OCI-LY1 (cell line): Measurements from ENCODE around the gene GOLGA3.
"Not testable (repeated sequence)": the region's sequence is repeated elsewhere in the genome, so short reads cannot be mapped to it uniquely, and the experiment has no call there.

Experiments used
- H2AFZ ChIP-seq: fragments of 200-600 bp; sonication (generic), shearing (Covaris generic); 2 replicates; pipeline ENCODE4 v1.6.0; 2014; ENCODE audit warnings: antibody characterized with exemption, mild to moderate bottlenecking, low read length
- H3F3A ChIP-seq: fragments of 200-600 bp; sonication (generic), shearing (Covaris generic); 2 replicates; pipeline ENCODE4 v1.6.0; 2014; ENCODE audit warnings: mild to moderate bottlenecking, antibody characterized with exemption, low read length, moderate library complexity; ENCODE audit not compliant: insufficient read depth
- H3K27ac ChIP-seq: fragments of 200-600 bp; sonication (generic); 2 replicates; pipeline ENCODE4 v1.5.1; 2014; ENCODE audit warnings: low read length, mixed run types, mild to moderate bottlenecking, low read depth; ENCODE audit not compliant: poor library complexity, severe bottlenecking
- H3K27me3 ChIP-seq: fragments of 200-600 bp; sonication (generic); 2 replicates; pipeline ENCODE4 v1.6.0; 2014; ENCODE audit warnings: antibody characterized with exemption, mild to moderate bottlenecking, low read length, moderate library complexity; ENCODE audit not compliant: insufficient read depth
- H3K36me3 ChIP-seq: fragments of 200-600 bp; sonication (generic); 2 replicates; pipeline ENCODE4 v1.6.1; 2014; ENCODE audit warnings: mild to moderate bottlenecking, antibody characterized with exemption, low read length, moderate library complexity, mixed read lengths; ENCODE audit not compliant: insufficient read depth
- H3K4me1 ChIP-seq: fragments of 200-600 bp; sonication (generic); 2 replicates; pipeline ENCODE4 v1.5.1; 2014; ENCODE audit warnings: mild to moderate bottlenecking, low read length, moderate library complexity; ENCODE audit not compliant: insufficient read depth, severe bottlenecking
- H3K4me2 ChIP-seq: fragments of 200-600 bp; sonication (generic), shearing (Covaris generic); 2 replicates; pipeline ENCODE4 v1.6.1; 2014; ENCODE audit warnings: low read length
- H3K4me3 ChIP-seq: fragments of 200-600 bp; sonication (generic); 2 replicates; pipeline ENCODE4 v1.5.1; 2014; ENCODE audit warnings: low read length, low read depth, mild to moderate bottlenecking, mixed read lengths; ENCODE audit not compliant: poor library complexity, severe bottlenecking
- H3K79me2 ChIP-seq: fragments of 200-600 bp; shearing (Covaris generic); 2 replicates; pipeline ENCODE4 v1.6.1; 2016; ENCODE audit warnings: mixed run types, low read length, mixed read lengths; ENCODE audit not compliant: insufficient read depth
- H3K9ac ChIP-seq: fragments of 200-600 bp; sonication (generic), shearing (Covaris generic); 2 replicates; pipeline ENCODE4 v1.6.1; 2014; ENCODE audit warnings: mild to moderate bottlenecking, low read length, mixed read lengths
- H3K9me2 ChIP-seq: fragments of 200-600 bp; sonication (generic), shearing (Covaris generic); 2 replicates; pipeline ENCODE4 v1.6.1; 2014; ENCODE audit warnings: low read depth, mild to moderate bottlenecking, low read length, mixed read lengths
- H3K9me3 ChIP-seq: fragments of 200-600 bp; shearing (Covaris generic); 2 replicates; pipeline ENCODE4 v1.6.1; 2014; ENCODE audit warnings: low read length, mixed read lengths
- H4K20me1 ChIP-seq: fragments of 200-600 bp; sonication (generic), shearing (Covaris generic); 2 replicates; pipeline ENCODE4 v1.6.0; 2016; ENCODE audit warnings: mild to moderate bottlenecking, low read length; ENCODE audit not compliant: insufficient read depth
- CTCF ChIP-seq: fragments of 200-600 bp; sonication (generic), shearing (Covaris generic); IDR thresholded peaks from 2 replicates; pipeline ENCODE4 v1.5.1; 2017; ENCODE audit warnings: mild to moderate bottlenecking, antibody characterized with exemption, low read length, moderate library complexity, mixed read lengths
- EZH2 ChIP-seq: fragments of 200-600 bp; sonication (generic), shearing (Covaris generic); IDR thresholded peaks from 2 replicates; pipeline ENCODE4 v1.8.0; 2017; ENCODE audit warnings: borderline replicate concordance, mixed run types, mild to moderate bottlenecking, antibody characterized with exemption, low read length, moderate library complexity, mixed read lengths

GOLGA3 gene

GRCh38 chr12:132761921-132762583 is 66.6 kb downstream of the GOLGA3 start:
- Histone ChIP-seq H2AFZ (no peak overlapping the region), H3K27me3 (no peaks in the 10 kb centered on the region), H3K4me3 (peak overlapping the region; percentile 66), H3K27ac (peak overlapping the region; percentile 83), H3K4me2 (peak overlapping the region; percentile 54), H3K4me1 (peaks cover 35% of the 10 kb centered on the region), H3K9me2 (no peaks in the 10 kb centered on the region), H3K9me3 (no peaks in the 10 kb centered on the region), H3K9ac (peak overlapping the region; percentile 79), H4K20me1 (no peaks in the 10 kb centered on the region), H3K79me2 (peaks cover 47% of the 10 kb centered on the region), H3K36me3 (peaks cover 30% of the 10 kb centered on the region), H3F3A (no peaks in the 10 kb centered on the region)
- no peak for TF ChIP-seq EZH2

DNA sequence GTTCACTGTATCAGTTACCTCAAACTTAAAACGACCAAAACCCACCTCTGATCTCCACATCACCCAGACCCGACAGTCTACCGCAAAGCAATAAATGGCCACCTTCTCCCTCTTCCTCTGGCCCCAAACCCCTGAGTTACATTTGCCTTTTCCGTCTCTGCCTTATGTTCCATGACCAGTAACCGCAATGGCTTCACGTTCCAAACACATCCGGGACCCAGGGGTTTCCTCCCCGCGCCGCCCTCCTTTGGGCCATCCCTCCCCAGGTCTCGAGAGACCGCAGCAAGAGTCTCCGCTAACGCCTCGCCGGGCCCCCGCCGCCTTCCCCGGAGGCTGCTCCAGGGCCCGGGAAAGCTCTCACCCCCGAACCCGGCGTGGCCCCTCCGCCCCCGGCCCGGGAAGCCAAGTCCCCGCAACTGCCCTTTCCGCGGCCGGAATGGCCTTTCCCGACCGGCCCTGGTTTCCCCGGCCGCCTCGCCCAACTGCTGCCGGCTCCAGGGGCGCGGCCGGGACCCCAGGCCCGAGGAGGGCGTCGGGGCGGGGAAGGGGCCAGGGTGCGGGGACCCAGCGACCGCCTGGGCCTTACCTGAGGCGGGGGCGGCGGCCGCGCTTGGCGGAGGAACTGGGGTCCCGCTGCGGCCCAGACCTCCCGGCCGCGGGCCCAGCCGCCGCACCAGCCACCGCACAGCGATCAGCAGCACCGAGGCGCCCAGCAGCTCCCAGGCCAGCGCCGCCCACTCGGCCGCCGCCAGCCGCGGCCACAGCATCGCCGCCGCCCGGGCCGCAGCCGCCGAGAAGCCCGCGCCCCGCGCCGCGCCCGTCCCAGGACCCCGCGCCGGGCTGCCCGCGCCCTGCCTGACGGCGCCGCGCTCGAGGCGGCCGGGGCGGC is 67.4 kb downstream of the GOLGA3 start, which contains the start of gene ANKLE2:
Gene ANKLE2 (minus strand): TSS at position 801 of the 889 bp plus-strand sequence. CDS start 34 bp downstream, at position 767.
- Histone ChIP-seq H3K36me3 (peaks cover 38% of the 10 kb centered on the region), H3K4me1 (peaks cover 28% of the 10 kb centered on the region), H3K9me2 (no peaks in the 10 kb centered on the region), H4K20me1 (no peaks in the 10 kb centered on the region), H3K27ac (peak within 1 kb of the TSS; percentile 83), H3K79me2 (peaks cover 54% of the 10 kb centered on the region), H2AFZ (no peak within 1 kb of the TSS), H3K4me3 (peak within 1 kb of the TSS; percentile 88), H3K27me3 (no peaks in the 10 kb centered on the region), H3F3A (no peaks in the 10 kb centered on the region), H3K4me2 (peak within 1 kb of the TSS; percentile 86), H3K9ac (peak within 1 kb of the TSS; percentile 93), H3K9me3 (no peaks in the 10 kb centered on the region)
- no peak for TF ChIP-seq EZH2
- no peak for TF ChIP-seq CTCF

DNA sequence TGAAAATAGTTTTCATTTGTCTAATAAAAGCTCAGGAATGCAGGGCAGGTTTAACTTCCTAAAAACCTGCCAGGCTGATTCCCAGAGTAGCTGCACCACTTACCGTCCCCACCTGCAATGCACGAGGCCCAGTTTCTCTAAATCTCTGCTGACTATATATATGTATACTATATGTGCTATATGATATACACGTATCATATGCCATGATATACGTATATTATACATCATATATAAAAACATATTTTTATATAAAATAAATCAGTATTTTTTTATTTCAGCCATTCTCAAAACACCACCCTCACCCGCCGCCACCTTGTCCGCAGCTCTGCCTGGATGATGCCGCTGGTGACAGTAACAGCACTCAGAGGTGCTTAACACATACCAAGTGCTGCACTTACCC is 69.3 kb downstream of the GOLGA3 start:
- Histone ChIP-seq H3K9me3 (no peaks in the 10 kb centered on the region), H3K27me3 (no peaks in the 10 kb centered on the region), H3K36me3 (peaks cover 51% of the 10 kb centered on the region), H4K20me1 (no peaks in the 10 kb centered on the region), H3K79me2 (peaks cover 62% of the 10 kb centered on the region), H3F3A (no peaks in the 10 kb centered on the region), H3K27ac (no peak overlapping the region), H3K4me1 (peaks cover 21% of the 10 kb centered on the region), H2AFZ (no peak overlapping the region), H3K9me2 (no peaks in the 10 kb centered on the region), H3K4me3 (peak overlapping the region; percentile 88), H3K9ac (no peak overlapping the region), H3K4me2 (peak overlapping the region; percentile 86; the same call in 1 of the 2 replicates)
- TF ChIP-seq CTCF = no peak
- no peak for TF ChIP-seq EZH2

DNA sequence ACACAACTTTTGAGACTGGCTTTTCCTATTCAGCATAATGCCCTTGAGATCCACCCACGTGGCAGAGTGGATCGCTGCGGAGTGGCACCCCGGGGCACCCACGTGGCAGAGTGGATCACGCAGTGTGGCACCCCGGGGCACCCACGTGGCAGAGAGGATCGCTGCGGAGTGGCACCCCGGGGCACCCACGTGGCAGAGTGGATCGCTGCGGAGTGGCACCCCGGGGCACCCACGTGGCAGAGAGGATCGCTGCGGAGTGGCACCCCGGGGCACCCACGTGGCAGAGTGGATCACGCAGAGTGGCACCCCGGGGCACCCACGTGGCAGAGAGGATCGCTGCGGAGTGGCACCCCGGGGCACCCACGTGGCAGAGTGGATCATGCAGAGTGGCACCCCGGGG is 69.8 kb downstream of the GOLGA3 start:
- H3K9me3 ChIP-seq, H3F3A ChIP-seq, H2AFZ ChIP-seq, H3K9me2 ChIP-seq, H3K9ac ChIP-seq, H3K27me3 ChIP-seq, H3K4me2 ChIP-seq, H4K20me1 ChIP-seq, H3K27ac ChIP-seq, H3K4me3 ChIP-seq: not testable (repeated sequence)
- Histone ChIP-seq H3K79me2 (peaks cover 64% of the 10 kb centered on the region), H3K36me3 (peaks cover 52% of the 10 kb centered on the region), H3K4me1 (peaks cover 21% of the 10 kb centered on the region)
